ENCODE measurements around the gene ARL1.

DNA sequence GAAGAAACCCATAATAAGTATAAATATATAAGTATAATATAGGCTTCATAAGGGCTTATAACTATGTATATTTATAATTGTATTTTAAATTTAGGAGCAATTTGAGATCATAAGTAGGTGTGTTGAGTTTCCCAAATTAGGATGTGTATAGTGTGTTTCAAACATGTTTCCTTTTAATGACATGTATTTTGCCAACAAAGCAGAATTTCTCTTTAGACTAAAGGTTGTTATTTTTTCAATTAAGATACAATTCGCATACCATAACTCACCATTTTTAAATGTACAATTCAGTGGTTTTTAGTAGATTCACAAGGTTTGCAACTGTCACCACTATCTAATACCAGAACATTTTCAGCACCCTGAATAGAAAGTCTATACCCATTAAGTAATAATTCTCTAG is 7.7 kb upstream of the ARL1 start:
- TF ChIP-seq, protein P1, sequence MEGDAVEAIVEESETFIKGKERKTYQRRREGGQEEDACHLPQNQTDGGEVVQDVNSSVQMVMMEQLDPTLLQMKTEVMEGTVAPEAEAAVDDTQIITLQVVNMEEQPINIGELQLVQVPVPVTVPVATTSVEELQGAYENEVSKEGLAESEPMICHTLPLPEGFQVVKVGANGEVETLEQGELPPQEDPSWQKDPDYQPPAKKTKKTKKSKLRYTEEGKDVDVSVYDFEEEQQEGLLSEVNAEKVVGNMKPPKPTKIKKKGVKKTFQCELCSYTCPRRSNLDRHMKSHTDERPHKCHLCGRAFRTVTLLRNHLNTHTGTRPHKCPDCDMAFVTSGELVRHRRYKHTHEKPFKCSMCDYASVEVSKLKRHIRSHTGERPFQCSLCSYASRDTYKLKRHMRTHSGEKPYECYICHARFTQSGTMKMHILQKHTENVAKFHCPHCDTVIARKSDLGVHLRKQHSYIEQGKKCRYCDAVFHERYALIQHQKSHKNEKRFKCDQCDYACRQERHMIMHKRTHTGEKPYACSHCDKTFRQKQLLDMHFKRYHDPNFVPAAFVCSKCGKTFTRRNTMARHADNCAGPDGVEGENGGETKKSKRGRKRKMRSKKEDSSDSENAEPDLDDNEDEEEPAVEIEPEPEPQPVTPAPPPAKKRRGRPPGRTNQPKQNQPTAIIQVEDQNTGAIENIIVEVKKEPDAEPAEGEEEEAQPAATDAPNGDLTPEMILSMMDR (IDR thresholded peaks at IDR 0.05): no peak
- no peak for TF ChIP-seq POLR2A (IDR thresholded peaks at IDR 0.05)
